Right ventricle myocardium inferior (tissue), 1 donor: Measurements from ENCODE around the gene VARS2. TPM values are rescaled to one million over a fixed set of nuclear protein-coding genes. Genes with fewer than 3 reads are reported as not detected.
A peak's percentile ranks its signal among the peaks of the same experiment; 100 is the strongest.
"Not testable (repeated sequence)": the region's sequence is repeated elsewhere in the genome, so short reads cannot be mapped to it uniquely, and the experiment has no call there.

ENCODE experiments used
- ATAC-seq: fragments of 200-7000 bp; cut with Tn5 transposase; one replicate; pipeline ENCODE4 v1.9.1; 2020; ENCODE audit warnings: mild to moderate bottlenecking, moderate library complexity
- DNase-seq: peaks from one replicate; pipeline ENCODE4 v3.0.0; 2021; ENCODE audit errors: missing footprints
- intact Hi-C: fragments of 100-400 bp; cut with DNase I; formaldehyde crosslinking; loops from one replicate; pipeline ENCODE4 v1.11.0; 2022
- total RNA-seq: library from RNA; stranded (reverse); fragmentation: NEBNext Ultra II Directional; extraction: Animal tissue kit (Norgen Biotek cat#: 25700); gene quantifications from one replicate; pipeline ENCODE4 v1.2.1, GENCODE V29; 2021
- donor health status: DM: no; HTN: yes; CAD: no; lungs with severe emphysema.

Gene VARS2
- total RNA-seq, 1 donor from 2014 or later, result 18.3 TPM

DNA sequence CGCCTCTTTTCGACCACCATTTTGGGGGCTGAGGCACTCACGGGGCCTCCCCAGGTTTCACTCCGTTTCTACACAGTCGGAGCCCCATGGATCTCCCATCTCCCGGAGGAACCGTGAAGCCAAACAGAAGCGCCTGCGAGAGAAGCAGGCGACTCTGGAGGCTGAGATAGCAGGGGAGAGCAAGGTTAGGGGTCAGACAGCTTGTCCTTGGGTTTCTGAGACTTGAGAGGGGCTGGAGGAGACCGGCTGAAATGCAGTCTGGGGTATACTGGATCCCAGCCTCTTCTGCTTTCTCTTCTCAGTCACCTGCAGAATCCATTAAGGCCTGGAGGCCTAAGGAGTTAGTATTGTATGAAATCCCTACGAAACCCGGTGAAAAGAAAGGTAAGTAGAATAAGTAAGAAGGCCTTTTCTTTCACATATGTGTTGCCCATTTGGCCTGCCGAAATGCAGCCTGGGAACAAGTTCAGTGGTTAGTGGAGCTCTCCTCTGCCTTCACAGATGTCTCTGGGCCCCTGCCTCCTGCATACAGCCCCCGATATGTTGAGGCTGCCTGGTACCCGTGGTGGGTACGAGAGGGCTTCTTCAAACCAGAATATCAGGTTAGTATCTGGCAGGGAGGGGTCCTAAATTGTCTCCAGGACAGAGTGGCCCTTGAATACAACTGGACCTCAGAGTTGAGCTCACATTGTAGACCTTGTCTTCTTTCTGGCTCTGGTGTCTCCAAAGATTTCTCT is 984 bp downstream of the VARS2 start:
- DNase-seq (no peak), ATAC-seq (peak; percentile 3)
- intact Hi-C loops, result loop anchor here (1.0 to 2.0 kb wide), 2 partner anchors 128 to 153 kb away; no protein-coding TSS in a partner anchor

GRCh38 chr6:30915591-30915946 is 1.5 kb downstream of the VARS2 start:
- DNase-seq, result no peak
- intact Hi-C loops, result loop anchor here (2.0 kb wide), 1 partner anchor 127 kb away; no protein-coding TSS in a partner anchor
- peak; percentile 43 for ATAC-seq

GRCh38 chr6:30917041-30917440 is 3.0 kb downstream of the VARS2 start:
- no peak for ATAC-seq
- no peak for DNase-seq
- intact Hi-C loops, result no loop called here

GRCh38 chr6:30917487-30917886 is 3.4 kb downstream of the VARS2 start:
- intact Hi-C loops, result no loop called here
- DNase-seq (no peak), ATAC-seq (no peak)

- no peak for DNase-seq
- ATAC-seq, result no peak
- intact Hi-C loops, result no loop called here
These were observed 4.6 kb downstream of the VARS2 start for GRCh38 chr6:30918670-30919069.

- intact Hi-C loops, result no loop called here
- DNase-seq, result no peak
These were observed 8.4 kb downstream of the VARS2 start for GRCh38 chr6:30922447-30922852.

GRCh38 chr6:30924040-30924627 is 10.1 kb downstream of the VARS2 start:
- intact Hi-C loops, DNase-seq: not testable (repeated sequence)
- ATAC-seq, result peak; percentile 51

More at GRCh38 chr6:30922447-30922852, 8.4 kb downstream of the VARS2 start:
- ATAC-seq, result no peak

- intact Hi-C loops, result no loop called here
- ATAC-seq (peak; percentile 73), DNase-seq (no peak)
These were observed 12.6 kb downstream of the VARS2 start for GRCh38 chr6:30926644-30927043.

GRCh38 chr6:30927080-30927479 is 13.0 kb downstream of the VARS2 start:
- ATAC-seq, DNase-seq, intact Hi-C loops: not testable (repeated sequence)

- intact Hi-C loops, result no loop called here
- ATAC-seq, result no peak
These were observed 14.6 kb downstream of the VARS2 start for GRCh38 chr6:30928677-30929076.

DNA sequence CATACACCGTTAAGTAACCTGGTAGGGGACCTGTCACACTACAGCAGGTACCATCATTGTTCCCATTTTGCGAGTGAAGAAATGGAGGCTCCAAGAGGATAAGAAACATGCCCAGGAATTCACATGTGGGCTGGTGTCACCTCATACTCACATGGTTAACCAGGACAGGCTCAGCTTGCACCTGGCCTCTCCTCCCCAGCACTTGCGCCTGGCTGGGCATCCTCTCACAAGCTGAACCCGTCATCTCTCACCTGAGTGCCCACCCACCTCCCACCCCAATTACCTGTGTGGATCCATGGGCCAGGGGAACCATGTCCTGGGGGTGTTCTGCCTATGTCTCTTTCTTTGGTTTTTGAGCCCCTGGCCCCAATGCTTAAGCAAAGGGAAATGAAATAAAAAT is 16.5 kb downstream of the VARS2 start:
- intact Hi-C loops, result no loop called here
- ATAC-seq, result no peak
- no peak for DNase-seq

More at GRCh38 chr6:30928677-30929076, 14.6 kb downstream of the VARS2 start:
- no peak for DNase-seq

DNA sequence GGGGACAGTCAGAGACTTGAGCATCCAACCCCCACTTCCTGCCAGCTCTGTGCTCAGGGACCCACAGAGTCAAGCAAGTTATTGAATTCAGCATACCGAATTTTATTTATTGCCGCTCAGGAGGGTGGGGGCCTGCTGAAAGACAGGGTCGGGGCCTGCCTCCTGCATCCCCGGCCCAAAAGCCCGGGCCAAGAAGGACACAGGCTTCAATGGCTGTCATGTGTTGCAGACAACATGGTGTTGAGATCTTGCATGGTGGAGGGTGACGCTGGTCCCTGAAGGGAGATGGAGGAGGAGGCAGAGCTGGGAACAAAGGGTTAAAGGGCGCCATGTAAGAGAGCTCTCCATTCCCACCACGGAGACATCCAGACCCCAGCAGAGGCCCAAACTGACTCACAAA is 17.2 kb downstream of the VARS2 start:
- ATAC-seq (no peak), DNase-seq (no peak)
- intact Hi-C loops, result no loop called here

DNA sequence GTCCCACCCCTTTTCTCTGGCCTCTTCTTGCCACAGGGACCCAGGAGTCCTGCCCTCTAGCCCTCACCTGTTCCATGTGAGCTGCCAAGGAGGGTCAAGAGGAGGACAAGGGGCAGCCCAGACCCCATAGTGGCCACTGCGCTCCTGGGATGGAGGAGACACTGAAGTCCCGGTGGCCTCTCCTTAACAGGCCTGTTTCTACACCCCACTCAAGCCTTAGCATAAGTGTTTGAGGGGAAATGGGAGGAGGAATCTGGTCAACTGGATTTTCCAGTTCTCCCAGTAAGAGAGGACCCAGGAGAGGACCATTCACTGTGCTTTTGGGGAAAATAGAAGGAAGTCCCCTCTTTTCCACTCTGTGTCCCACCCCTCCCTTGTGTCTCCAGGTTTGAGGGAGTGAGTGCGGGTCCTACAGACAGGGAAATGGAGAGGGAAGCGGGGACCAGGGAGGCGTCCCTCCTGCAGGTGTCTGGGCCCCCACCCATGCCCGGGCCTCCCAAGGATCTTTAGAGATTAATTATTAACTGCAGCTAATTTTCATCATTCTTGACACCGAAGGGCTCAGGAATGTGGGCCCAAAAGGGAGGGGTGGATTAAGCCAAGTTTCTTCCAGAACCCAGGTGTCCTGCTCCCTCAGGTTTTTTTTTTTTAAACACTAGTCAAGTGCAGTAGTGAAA is 18.1 kb downstream of the VARS2 start, which contains the start of gene SFTA2:
TSS of gene SFTA2 (minus strand) at position 202 of the 677 bp plus-strand sequence. CDS start at position 128, 74 bp downstream.
- intact Hi-C loops, result no loop called here
- ATAC-seq (no peak), DNase-seq (no peak)

DNA sequence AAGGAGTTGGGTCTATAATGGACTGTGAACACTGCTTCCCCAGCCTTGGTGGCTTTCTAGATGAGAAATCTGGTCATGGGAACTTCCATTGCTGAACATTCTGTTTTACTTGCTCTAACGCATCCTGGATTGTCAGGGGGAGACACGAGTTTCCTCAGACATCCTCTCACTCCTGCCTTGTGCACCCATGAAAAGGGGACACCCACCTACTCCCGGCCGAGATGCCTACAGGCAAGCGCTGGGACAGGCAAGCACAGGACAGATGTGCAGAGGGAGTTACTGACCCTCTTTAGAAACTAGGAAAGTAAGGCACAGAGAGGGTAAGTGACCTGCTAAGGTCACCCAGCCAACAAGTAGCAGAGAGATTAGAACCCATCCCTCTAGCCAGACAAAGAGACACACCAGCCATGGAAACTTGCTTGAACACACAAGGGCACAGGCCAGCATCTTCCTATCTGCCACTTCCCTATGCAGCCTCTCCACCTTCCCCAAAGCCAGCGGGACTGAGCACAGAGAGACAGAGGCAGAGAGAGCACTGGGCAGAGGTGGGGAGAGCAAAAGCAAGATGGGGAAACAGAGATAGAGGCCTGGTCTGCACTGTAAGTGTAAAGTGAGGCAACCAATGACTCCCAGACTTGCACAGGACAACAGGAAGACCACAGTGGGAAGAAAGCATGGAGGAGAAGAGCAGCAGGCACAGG is 18.8 kb downstream of the VARS2 start:
- ATAC-seq, result no peak
- intact Hi-C loops, result no loop called here
- no peak for DNase-seq

GRCh38 chr6:30935018-30935417 is 21.0 kb downstream of the VARS2 start:
- intact Hi-C loops, result no loop called here
- DNase-seq (no peak), ATAC-seq (no peak)

DNA sequence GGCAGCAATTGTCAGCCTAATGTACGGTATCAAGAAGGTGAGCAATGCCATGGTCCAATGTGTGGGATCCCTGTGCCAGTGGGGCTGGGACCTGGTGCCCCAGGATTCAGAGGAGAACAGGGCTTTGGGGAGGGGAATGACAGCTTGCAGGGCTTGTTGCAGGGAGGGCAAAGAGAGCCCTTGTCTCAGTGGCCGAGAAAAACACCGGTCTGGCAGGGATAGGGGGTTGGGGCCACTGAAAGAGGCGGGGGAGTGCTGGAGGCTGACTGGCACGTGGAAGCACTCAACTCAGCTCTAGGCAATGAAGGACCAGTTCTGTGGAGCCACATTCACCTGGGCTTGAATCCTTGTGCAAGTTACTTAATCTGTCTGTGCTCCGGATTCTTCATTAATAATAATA is 23.2 kb downstream of the VARS2 start:
- DNase-seq, result no peak
- intact Hi-C loops, result no loop called here
- no peak for ATAC-seq

GRCh38 chr6:30938730-30939129 is 24.7 kb downstream of the VARS2 start:
- DNase-seq (no peak), ATAC-seq (no peak)
- intact Hi-C loops, result no loop called here

DNA sequence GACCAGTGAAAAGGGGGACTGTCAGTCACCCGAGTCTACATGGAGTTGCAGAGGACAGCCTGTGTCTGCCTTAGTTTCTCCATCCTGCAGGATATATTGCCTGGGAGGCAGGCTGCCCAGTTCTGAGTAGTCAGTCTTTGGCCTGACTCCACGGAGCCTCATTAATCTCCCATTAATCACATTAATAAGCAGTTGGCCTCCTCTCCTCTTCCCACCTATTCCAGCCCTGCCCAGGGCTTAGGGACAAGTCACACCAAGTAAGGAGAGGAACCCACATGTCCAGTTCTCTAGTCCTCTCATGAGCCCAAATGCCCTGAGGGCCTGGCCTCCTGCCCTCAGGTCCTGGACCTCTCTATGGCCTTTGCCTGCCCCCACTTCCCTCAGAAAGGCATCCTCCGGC is 25.4 kb downstream of the VARS2 start:
- DNase-seq (no peak), ATAC-seq (no peak)
- intact Hi-C loops, result no loop called here

- ATAC-seq (no peak), DNase-seq (no peak)
- intact Hi-C loops, result loop anchor here (5.0 kb wide), 1 partner anchor 102 kb away; no protein-coding TSS in a partner anchor
These were observed 26.4 kb downstream of the VARS2 start, which contains the start of gene MUCL3 for GRCh38 chr6:30940361-30940986. MUCL3 (plus strand) TSS chr6:30940973; CDS start chr6:30941000, 27 bp downstream.
